Activated T-cell treated with anti-CD3 and anti-CD28 coated beads, Interleukin-2, amount 50 U/mL, for 72 hours (primary cell): ENCODE results near the gene AJUBA. TPM values are rescaled to one million over a fixed set of nuclear protein-coding genes. Genes with fewer than 3 reads are reported as not detected.

Source experiments
- ATAC-seq, 2 donors: fragments of 150-1000 bp; cut with Tn5 transposase; replicated peaks in 1 of 2; 2 replicates each; pipeline ENCODE4 v1.10.0; 2021; ENCODE audit warnings: moderate library complexity in 2 of 2, mild to moderate bottlenecking in 1 of 2
- DNase-seq, 2 donors: peaks; one replicate each; pipeline ENCODE4 v3.0.0; 2021 to 2022; ENCODE audit warnings: mixed read lengths in 1 of 2
- H3K27ac Mint-ChIP-seq: one replicate; pipeline ENCODE4 v1.8.0; 2022; ENCODE audit warnings: mild to moderate bottlenecking, moderate library complexity, mixed read lengths
- H3K27me3 Mint-ChIP-seq: one replicate; pipeline ENCODE4 v1.8.0; 2022; ENCODE audit warnings: low read depth, mixed read lengths
- H3K36me3 Mint-ChIP-seq, 2 donors: one replicate each; pipeline ENCODE4 v1.8.0; 2022; ENCODE audit warnings: mixed read lengths in 2 of 2, mild to moderate bottlenecking in 1 of 2; ENCODE audit not compliant: insufficient read depth in 2 of 2
- H3K4me1 Mint-ChIP-seq: one replicate; pipeline ENCODE4 v1.8.0; 2022; ENCODE audit warnings: low read depth, mixed read lengths
- H3K4me3 Mint-ChIP-seq, 2 donors: one replicate each; pipeline ENCODE4 v1.8.0; 2022; ENCODE audit warnings: mild to moderate bottlenecking in 2 of 2, mixed read lengths in 2 of 2, moderate library complexity in 2 of 2
- H3K9me3 Mint-ChIP-seq, 2 donors: one replicate each; pipeline ENCODE4 v1.8.0; 2022; ENCODE audit warnings: mixed read lengths in 2 of 2
- total RNA-seq, 2 donors: library from RNA; stranded (reverse); gene quantifications; one replicate each; pipeline ENCODE4 v1.2.3, GENCODE V29; 2022

Gene AJUBA
- total RNA-seq: 1 to 10 TPM; 1.7 to 2.2 TPM

DNA sequence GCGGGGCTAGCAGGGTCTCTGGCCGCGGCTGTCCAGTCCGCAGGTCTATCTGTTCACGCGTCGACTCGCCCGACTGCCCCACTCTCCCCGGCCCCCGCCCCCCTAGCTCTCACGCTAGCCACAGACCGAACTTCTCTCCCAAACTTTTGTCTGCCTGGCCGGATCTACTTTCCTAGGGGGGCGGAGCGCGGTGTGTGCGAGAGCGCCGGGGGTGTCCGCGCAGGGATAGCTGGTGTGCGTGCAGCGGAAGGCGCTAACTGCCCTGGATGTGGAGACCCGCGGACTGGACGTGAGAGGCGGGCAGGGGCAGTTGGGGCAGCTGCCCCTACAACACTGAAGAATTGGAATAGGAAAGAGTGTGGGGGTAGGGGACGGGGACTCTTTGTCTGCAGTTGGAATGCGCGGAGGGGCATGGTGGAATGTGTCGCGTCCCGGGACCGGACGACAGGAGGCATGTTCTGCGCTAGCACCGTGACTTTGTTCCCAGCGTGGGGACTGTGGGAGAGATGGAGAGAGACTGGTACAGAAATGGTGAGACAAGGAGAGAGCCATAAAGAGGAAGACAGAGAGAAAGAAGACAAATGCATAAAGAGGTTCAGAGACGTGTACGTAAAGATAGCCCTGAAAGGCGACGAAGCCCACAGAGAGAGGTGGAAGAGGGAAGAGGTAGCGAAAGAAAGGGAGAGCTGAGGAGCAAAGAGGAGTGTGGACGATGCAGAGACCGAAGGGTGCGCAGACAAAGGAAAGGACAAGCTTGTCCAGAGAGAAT, at the start of gene AJUBA:
TSS of gene AJUBA (minus strand) at position 75 of the 769 bp plus-strand sequence. CDS start 285 bp downstream, outside the sequence.
- Mint-ChIP-seq H3K4me1 (peaks cover 7% of the 10 kb centered on the region), H3K9me3 (no peaks in the 10 kb centered on the region), H3K4me3 (peak within 1 kb of the TSS in 1 of 2 donors; percentile 47), H3K36me3 (no peaks in the 10 kb centered on the region), H3K27me3 (peaks cover 6% of the 10 kb centered on the region), H3K27ac (no peak within 1 kb of the TSS)
- ATAC-seq: peak; percentile 79 to 82
- peak; percentile 80 for DNase-seq

DNA sequence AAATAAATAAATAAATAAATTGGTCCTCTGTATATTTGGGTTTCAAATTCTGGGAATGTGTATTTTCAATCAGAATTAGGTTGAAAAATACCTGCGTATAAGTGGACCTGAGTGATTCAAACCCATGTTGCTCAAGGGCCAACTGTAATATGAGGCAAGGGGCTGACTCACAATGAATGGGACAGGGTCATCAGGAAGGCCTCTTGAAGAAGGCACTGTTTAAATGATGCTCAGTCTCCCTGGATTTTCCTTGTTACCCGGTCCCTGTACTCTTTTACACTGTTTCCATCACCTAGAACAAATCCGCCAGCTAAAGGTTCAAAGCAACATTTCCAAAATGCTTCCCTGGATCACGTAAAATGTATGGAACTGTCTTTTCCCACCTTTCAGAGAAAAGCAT, 48.6 kb upstream of the AJUBA start:
- H3K4me3 Mint-ChIP-seq: peak overlapping the region in 1 of 2 donors; percentile 49

DNA sequence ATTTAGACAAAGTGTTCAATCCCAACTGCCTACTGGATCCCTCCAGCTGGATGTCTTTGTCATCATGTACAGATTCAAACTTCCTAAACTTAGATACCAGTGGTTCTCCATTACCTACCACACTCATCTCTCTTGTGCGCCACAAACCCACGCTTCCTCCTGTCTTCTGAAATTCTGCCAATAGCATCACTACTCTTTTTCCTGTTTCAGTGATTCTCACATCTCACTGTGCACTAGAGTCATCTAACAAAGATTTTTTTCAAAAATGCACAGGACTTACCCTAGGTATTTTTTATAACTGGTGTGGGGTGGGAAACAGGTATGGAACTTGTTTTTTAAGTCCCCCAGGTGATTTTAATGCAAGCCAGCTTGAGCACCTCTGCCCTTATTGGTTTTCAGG, 46.4 kb upstream of the AJUBA start:
- H3K27me3 Mint-ChIP-seq: no peaks in the 10 kb centered on the region
- peak overlapping the region; percentile 12 to 16 for H3K4me3 Mint-ChIP-seq
- DNase-seq (peak; percentile 22 to 24), ATAC-seq (peak; percentile 65 to 73)
- H3K4me1 Mint-ChIP-seq: peaks cover 68% of the 10 kb centered on the region
- H3K36me3 Mint-ChIP-seq: peaks cover 14 to 54% of the 10 kb centered on the region in 2 donors
- peak overlapping the region; percentile 96 for H3K27ac Mint-ChIP-seq
- no peaks in the 10 kb centered on the region for H3K9me3 Mint-ChIP-seq

More for the DNA sequence above, 48.6 kb upstream of the AJUBA start:
- H3K27me3 Mint-ChIP-seq: no peaks in the 10 kb centered on the region
- H3K9me3 Mint-ChIP-seq: peaks cover 0 to 2% of the 10 kb centered on the region in 2 donors
- no peak for ATAC-seq
- peaks cover 62% of the 10 kb centered on the region for H3K4me1 Mint-ChIP-seq
- peaks cover 16 to 42% of the 10 kb centered on the region in 2 donors for H3K36me3 Mint-ChIP-seq
- peak overlapping the region; percentile 87 for H3K27ac Mint-ChIP-seq
- no peak for DNase-seq

DNA sequence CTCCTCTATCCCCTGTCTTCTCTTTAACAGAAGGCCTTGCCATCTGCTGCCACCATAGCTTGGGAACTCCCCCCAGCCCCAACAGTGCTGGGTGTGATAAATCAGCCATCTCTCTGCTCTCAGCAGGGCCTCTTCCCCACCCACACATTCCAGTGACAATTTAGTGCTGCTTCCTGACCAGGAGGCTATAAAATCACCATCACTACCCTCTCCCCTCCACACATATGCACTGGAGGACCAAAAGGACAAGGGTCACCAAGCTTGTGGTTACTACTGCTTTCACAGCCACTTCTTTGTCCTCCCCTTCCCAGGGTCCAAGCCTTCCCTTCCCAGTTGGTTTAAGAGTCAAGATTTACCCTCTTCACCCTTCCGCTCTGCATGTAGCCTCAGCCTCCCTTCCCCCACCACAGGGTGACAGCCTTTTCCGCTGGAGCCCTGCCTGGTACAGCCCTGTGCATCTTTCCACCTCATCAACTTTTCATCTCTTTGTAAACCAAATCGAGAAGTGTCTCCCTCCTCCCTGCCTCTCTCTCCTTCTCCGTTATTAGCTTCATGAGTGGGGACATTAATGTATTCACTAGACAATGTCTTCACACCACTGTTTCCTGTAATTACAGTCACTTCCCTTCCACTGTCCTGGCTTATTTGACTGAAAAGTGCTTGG, 42.9 kb upstream of the AJUBA start:
- H3K4me3 Mint-ChIP-seq: peak overlapping the region; percentile 54 to 70
- ATAC-seq: peak; percentile 47 to 48
- DNase-seq: peak in 1 of 2 donors; percentile 18
- H3K36me3 Mint-ChIP-seq: peaks cover 3 to 28% of the 10 kb centered on the region in 2 donors
- peak overlapping the region; percentile 66 for H3K27ac Mint-ChIP-seq
- no peaks in the 10 kb centered on the region for H3K27me3 Mint-ChIP-seq
- peaks cover 79% of the 10 kb centered on the region for H3K4me1 Mint-ChIP-seq
- H3K9me3 Mint-ChIP-seq: no peaks in the 10 kb centered on the region

DNA sequence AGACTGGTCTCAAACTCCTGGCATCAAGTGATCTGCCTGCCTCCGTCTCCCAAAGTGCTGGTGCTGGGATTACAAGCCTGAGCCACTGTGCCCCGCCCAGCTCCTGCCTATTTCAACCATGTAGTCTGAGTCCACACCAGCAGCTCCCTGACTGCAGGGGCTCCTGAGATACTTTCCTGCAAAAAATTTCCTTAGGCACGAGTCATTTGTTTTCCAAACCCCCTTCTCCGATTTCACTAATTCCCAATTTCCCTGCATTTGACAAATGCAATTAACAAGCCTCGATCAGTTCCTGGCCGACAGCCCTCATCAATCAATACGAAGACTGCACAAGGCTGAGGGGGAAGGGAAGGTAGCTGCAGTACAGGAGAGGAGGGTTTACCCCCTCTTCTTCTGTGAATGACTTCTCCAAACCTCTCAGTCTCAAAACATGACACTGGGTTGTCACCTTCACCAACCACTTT, 42.3 kb upstream of the AJUBA start:
- H3K27me3 Mint-ChIP-seq: no peaks in the 10 kb centered on the region
- peaks cover 80% of the 10 kb centered on the region for H3K4me1 Mint-ChIP-seq
- H3K27ac Mint-ChIP-seq: peak overlapping the region; percentile 66
- peaks cover 3 to 27% of the 10 kb centered on the region in 2 donors for H3K36me3 Mint-ChIP-seq
- no peaks in the 10 kb centered on the region for H3K9me3 Mint-ChIP-seq
- ATAC-seq (peak; percentile 59 to 61), DNase-seq (no peak)
- H3K4me3 Mint-ChIP-seq: peak overlapping the region; percentile 54 to 70

DNA sequence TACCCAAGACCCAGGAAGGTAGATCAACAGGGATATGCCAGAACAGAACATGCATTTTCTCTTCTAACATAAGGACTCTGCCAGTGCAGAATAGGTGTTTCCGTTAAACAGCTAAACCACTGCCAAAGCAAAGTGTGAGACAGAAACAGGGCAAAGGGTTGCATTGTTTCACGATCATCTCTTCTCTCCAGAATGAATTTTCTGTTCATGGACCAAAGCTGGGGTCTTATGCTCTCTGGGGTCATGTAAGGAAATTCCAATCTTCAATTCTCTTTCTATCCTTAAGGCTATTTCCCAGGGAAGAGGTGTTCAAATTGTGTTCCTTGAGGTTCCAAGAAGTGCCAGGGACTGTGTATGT, 41.4 kb upstream of the AJUBA start:
- no peaks in the 10 kb centered on the region for H3K9me3 Mint-ChIP-seq

DNA sequence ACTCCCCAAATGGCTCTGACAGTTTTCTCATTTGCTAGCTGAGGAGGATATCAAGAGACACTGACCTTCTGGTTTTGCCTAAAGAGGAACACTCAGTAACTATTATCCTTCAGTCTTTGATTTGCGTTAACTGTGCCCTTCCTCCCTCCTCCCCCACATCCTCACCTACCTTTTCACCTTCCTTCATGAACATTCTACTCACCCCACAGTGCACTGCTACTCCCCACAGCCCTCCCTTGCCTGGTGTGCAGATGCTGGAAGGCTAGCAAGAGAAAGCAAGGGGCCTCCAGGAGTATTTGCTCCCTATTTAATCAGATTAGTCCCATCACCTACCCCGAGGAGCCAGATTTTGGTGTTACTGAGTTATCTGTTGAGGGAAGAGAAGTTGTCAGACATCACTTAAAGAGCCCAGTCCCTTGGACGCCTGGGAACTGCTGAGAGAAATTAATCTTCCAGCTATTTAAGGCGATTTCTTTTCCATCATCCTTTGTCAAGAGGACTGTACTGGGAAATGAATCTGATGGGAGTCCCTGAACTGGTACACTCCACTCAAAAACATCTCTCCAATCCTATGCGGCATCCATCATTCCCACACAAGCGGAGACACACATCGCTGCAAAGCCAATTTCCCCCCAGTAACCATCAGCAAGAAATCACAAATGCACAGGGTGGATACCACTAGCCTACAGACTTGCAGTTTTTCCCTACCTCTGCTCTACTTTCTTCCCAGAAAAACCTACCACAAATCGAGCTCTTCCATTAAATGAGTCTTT, 40.9 kb upstream of the AJUBA start:
- no peak for ATAC-seq
- peak overlapping the region; percentile 58 for H3K27ac Mint-ChIP-seq
- H3K4me1 Mint-ChIP-seq: peaks cover 68% of the 10 kb centered on the region
- H3K9me3 Mint-ChIP-seq: no peaks in the 10 kb centered on the region
- peak overlapping the region; percentile 16 to 60 for H3K4me3 Mint-ChIP-seq
- peaks cover 2 to 21% of the 10 kb centered on the region in 2 donors for H3K36me3 Mint-ChIP-seq
- no peaks in the 10 kb centered on the region for H3K27me3 Mint-ChIP-seq
- DNase-seq: no peak

More for the DNA sequence above, 41.4 kb upstream of the AJUBA start:
- DNase-seq (no peak), ATAC-seq (no peak)
- Mint-ChIP-seq H3K27me3 (no peaks in the 10 kb centered on the region), H3K36me3 (peaks cover 3 to 21% of the 10 kb centered on the region in 2 donors), H3K4me1 (peaks cover 72% of the 10 kb centered on the region), H3K27ac (peak overlapping the region; percentile 25), H3K4me3 (peak overlapping the region in 1 of 2 donors; percentile 13)

DNA sequence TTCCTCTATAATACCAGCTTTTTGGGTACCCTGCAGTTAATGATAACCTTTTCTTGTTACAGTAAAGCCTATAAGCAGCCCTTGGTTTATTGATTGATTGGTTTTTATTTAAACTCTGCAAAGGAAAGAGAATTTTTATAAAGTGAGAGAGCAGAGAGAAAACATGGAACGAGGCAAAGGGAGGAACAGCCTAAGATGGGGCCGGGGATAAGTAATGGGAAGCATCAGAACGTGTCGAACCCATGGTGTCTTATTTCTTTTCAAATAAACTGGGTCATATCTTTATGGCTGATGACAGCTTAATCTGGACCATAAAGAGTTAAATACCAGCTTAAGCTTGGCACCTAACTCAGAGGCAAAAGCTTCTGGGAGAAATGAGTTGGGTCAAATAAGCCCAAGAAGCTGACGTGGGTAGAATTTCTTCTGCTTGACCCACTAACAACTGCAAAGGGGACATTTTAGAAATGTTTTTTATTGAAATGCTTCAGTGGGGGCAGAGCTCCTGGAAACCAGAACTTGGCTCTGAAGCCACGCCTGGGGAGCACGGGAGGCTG, 39.6 kb upstream of the AJUBA start:
- ATAC-seq: no peak
- no peaks in the 10 kb centered on the region for H3K27me3 Mint-ChIP-seq
- peaks cover 60% of the 10 kb centered on the region for H3K4me1 Mint-ChIP-seq
- H3K36me3 Mint-ChIP-seq: peaks cover 0 to 15% of the 10 kb centered on the region in 2 donors
- H3K9me3 Mint-ChIP-seq: no peaks in the 10 kb centered on the region
- peak overlapping the region; percentile 50 for H3K27ac Mint-ChIP-seq
- H3K4me3 Mint-ChIP-seq: peak overlapping the region; percentile 53 to 60
- no peak for DNase-seq

DNA sequence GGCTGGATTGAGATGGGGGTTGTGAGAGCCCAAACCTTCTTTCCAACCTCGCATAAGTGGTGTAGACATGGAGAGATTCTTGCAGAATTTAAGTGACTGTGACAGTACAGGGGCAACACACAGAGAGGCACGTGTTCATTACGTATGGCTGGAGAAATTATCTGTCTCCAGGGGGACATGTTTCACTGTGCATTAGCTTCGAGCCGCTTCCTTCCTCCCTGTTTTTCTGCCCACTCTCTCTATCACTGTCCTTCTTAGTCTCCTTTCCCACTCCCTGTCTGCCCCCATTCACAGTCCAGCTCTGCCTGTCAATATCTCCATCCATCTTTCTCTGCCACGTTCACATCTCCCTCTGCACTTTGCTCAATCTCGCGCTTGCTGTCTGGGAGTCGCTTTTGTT, 39.1 kb upstream of the AJUBA start:
- Mint-ChIP-seq H3K4me1 (peaks cover 60% of the 10 kb centered on the region), H3K27ac (peak overlapping the region; percentile 50), H3K9me3 (no peaks in the 10 kb centered on the region), H3K36me3 (peaks cover 0 to 15% of the 10 kb centered on the region in 2 donors), H3K4me3 (peak overlapping the region; percentile 53 to 60), H3K27me3 (no peaks in the 10 kb centered on the region)
- DNase-seq (no peak), ATAC-seq (peak in 1 of 2 donors; percentile 9)

DNA sequence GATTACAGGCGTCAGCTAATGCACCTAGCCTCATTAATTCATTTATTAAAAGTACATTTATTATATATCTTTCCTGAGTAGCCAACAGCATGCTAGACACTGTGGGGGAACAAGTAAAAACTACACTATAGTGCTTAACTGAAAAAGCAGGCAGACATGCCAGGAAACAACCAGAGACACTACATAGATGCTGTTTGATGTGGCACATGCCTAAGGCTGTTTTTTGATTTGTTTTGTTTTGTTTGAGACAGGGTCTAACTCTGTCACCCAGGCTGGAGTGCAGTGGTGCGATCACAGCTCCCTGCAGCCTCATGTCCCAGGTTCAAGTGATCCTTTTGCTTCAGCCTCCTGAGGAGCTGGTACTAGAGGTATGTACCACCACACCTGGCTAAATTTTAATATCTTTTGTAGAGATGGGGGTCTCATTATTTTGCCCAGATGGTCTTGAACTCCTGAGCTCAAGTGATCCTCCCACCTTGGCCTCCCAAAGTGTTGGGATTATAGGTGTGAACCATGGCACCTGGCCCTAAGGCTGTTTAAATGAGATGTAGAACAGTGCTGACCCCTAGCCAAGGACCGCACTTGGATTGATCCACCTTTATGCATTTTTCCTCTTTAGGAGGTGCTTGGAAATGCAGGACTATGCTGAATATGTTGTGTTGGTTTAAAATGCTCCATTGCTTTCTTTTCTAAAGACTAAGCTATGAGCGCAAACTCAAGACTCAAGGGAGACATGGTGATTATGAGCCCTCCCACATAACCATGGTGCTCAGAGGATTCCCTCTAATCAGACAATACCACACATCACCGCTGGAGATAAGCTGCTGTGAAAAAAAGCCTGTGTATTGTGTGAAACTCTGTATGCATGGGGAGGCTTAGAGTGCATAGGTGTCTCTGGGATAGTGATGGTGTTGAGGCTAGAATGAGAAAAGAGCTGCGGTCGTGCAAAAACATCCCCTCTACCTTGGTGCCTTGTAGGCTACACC, 38.1 kb upstream of the AJUBA start:
- Mint-ChIP-seq H3K4me1 (peaks cover 58% of the 10 kb centered on the region), H3K4me3 (peak overlapping the region; percentile 49 to 60), H3K27ac (peak overlapping the region; percentile 23), H3K27me3 (no peaks in the 10 kb centered on the region), H3K36me3 (peaks cover 0 to 11% of the 10 kb centered on the region in 2 donors), H3K9me3 (no peaks in the 10 kb centered on the region)
- DNase-seq (no peak), ATAC-seq (peak; percentile 41 to 66)

DNA sequence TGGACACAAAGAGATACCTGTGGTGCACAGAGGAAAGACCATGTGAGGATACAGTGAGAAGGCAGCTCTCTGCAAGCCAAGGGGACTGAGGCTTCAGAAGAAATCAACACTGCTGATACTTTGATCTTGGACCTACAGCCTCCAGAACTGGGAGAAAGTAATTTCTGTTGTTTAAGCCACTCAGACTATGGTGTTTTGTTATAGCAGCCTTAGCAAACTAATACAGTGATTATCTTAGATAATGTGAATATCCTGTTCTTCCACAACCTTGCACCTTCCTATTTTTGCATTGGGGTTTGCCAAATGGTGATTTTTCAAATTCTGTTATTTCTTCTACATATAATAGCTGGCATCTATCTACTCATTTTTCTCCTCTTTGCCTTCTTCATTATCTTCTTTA, 35.8 kb upstream of the AJUBA start:
- Mint-ChIP-seq H3K36me3 (no peaks in the 10 kb centered on the region), H3K4me1 (peaks cover 36% of the 10 kb centered on the region), H3K27me3 (no peaks in the 10 kb centered on the region), H3K4me3 (no peak overlapping the region), H3K9me3 (no peaks in the 10 kb centered on the region), H3K27ac (no peak overlapping the region)
- ATAC-seq: no peak
- no peak for DNase-seq

DNA sequence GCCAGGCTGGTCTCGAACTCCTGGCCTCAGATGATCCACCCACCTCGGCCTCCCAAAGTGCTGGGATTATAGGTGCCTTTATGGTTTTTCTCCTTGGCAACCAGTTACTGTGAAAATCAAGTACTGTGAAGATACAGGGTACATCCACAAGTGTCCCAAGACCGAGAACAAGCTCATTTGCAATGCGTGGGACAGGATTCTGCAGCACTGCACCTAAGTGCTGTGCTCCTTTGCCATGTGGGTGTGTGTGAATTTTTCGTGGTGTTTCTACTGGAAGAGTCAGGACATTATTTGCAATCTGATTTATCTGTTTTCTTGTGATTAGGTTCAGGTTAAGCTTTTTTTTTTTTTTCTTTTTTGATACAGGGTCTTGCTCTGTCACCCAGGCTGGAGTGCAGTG, 34.7 kb upstream of the AJUBA start:
- no peak for DNase-seq
- H3K27ac Mint-ChIP-seq: no peak overlapping the region
- H3K27me3 Mint-ChIP-seq: no peaks in the 10 kb centered on the region
- no peaks in the 10 kb centered on the region for H3K36me3 Mint-ChIP-seq
- no peaks in the 10 kb centered on the region for H3K9me3 Mint-ChIP-seq
- H3K4me3 Mint-ChIP-seq: no peak overlapping the region
- ATAC-seq: no peak
- H3K4me1 Mint-ChIP-seq: peaks cover 28% of the 10 kb centered on the region
